CD4-positive, alpha-beta T cell treated with Interleukin-17A for 4 hours (primary cell): ENCODE measurements around the gene KRT4.

Experiments
- DNase-seq: peaks from one replicate; pipeline ENCODE4 v3.0.0-alpha.2; 2020; ENCODE audit warnings: mixed read lengths

Gene KRT4

DNA sequence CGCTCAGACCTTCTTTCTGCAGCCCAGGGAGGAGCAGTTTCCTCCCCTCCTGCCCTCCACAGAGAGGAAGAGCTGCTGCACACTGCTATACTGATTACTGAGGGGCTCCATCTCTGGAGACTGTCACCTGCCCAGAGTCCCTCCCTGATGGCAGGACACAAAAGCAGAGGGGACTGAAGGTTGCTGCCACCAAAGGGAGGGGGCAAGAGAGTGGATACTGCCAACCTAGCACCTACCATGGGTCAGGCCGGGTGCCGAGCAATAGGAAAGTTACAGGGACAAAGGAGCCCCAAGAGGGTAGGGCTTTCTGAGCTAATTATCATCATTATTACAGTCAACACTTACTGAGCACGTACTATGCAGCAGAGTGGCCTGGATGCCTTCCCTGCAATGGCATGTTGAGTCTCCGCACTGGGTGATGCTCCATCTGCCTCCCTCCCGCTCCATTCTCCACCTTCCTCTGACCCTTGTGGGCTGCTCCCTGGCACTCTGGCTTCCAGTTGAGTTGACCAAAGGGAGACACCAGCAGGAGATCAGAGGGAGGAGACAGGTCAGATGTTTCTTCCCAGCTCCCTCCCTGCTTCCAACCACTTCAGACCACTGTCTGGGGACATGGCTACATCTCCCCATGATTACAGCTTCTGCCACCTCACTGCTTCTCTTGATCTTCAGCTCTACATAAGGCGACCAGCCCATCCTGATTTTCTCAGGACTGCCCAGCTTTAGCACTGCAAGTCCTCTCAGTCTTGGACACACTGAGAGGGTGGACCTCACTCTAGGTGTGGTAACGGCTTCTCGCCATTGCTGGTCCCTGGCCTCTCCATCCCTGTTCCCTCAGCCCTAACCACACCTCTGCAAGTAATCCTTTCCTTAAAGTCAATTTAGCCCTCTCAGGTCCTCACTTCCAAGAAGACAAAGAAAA is 22.8 kb upstream of the KRT4 start:
- DNase-seq, result no peak

DNA sequence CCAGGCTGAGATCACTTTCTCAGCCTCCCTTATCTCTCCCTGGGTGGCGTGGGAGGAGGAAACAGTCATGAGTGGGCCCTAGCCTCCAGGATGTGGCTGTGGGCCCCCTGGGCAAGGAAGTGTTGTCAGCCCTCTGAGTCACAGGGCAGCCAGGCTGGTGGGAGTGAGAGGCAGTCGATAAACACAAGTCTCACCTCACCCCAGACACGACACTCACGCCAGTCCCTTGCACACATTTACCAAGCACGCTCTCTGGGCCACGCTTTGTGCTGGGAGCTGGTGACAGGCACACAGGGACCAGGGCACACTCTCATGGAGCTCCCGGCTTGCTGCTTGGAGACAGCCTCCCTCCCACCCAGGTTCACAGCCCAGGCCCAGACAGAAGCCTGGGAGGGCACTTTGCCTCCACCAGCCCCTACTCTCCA is 22.1 kb upstream of the KRT4 start:
- peak; percentile 56 for DNase-seq

DNA sequence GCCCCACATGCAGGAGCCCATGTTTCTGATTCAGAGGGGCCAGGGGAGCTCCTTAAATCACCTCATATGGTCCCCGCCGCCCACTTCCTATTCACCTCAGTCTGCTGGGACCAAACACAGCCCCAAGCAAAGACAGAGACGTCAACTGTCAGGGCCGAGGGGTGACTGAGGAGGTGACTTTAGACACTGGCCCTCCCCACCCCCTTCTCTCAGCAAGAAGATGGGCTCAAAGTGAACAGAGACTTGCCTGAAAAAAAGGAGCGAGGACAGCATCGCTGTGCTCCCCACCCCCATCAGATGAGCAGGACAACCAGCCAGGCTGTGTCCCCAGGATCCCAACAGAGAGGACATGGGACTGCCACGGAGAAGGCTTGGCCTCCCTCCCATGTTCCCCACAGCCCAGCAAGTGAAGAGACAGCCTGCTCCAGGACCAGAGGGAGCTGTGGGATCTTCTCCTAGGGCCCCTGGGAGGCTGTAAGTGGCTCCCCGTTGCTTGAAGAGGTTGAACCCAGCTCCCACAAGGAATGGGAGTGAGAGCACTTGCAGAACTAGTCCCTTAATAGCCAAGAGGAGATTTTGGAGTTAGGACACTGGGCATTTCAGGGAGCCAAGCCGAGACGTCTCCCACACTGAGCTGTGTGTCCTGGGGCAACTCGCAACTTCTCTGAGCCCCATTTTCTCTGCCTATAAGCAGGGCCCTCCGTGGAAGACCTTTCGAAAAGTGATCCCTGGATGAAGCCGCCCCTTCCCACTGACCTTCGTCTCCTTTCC is 21.5 kb upstream of the KRT4 start:
- DNase-seq, result no peak

DNA sequence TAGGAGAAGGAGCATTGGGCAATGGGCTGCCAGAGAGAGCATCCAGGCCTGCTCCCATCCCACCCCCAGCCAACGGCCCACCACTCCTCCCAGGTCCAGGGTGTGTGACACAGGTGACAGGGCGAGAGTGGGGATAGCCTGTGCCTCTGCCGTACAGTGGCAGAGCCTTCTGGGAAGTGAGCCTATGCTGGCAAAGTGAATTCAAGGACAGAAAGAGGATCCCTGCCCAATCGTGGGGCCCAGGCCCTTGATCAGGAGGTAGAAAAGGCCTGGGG is 20.7 kb upstream of the KRT4 start:
- DNase-seq, result no peak

DNA sequence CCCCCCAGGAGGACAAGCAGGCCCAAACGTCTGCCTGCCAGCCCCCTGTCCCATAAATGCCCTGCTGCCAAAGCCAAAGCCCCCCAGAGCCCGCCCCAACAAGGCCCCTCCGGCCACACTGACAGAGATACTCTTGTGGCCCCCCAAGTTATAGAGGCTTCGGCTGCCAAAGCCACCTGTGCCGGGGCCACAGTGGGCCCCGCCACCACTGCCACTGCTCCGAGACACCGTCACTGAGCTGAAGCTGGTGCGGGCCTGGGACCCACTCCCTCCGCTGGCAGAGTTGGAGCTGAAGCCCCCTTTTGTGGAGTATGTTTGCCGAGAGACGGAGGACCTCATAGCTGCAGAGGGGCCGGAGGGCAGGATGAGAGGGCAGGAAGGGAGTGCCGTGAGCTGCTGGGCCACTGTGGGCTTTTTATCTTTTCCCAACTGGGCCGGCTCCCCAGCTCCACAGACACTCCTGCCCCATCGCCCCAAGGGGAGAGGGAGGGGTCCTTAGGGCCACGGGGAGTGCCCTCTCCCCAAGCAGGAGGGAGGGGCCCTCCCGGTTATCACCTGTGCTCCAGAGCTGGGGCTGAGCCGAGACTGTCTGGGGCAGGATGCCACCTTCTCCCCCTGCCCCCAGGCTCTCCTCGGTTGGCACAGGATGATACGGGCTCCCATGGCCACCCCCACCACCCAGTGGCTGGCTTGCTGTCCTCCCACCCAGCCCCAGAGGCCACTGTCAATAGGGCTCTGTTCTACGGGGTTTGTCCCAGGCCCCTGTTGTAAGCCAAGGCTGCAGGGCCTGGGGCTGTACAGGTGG is 20.2 kb upstream of the KRT4 start, which contains the start of gene KRT79:
Gene KRT79, minus strand, starts transcription at position 390 of the 805 bp plus-strand sequence. Its CDS starts 51 bp downstream, at position 339.
- no peak for DNase-seq

DNA sequence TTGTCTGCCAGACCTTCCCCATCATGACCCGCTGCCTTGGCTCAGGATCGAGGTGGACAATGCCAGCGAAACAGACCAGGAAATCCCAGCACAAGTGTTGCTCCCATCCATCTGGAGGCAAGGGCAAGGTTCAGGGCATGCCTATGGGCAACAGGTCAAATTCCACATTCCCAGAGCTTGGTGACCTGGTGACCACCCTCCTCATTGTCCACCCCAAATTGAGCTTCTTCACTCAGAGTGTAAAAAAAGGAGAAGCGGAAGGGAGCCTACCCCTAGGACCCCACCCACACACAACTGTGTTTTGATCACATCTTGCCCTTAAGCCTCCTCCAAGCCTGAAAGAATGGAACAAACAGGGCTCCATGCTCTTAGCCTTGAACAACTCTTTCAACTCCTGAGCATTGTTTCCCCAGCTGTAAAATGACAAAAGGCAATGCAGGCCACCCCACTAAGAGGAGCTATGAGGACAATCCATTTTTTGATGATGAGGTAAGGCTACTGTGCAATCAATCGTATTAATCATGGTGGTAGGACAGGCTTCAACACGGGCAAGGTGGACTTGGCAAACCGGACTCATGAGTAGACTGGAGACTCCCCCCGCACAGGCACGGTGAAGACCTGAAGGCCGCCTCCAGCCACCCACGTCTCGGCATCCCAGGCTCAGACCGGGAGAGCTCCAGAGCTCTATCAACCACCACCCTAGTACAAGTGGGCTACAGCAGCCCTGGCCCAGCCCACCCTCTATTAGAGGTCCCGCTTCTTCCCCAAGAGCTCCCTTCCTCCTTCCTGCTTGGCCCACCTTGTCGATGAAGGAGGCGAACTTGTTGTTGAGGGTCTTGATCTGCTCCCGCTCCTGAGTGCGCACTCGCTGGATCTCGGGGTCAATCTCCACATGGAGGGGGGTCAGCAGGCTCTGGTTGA is 19.3 kb upstream of the KRT4 start:
- no peak for DNase-seq

DNA sequence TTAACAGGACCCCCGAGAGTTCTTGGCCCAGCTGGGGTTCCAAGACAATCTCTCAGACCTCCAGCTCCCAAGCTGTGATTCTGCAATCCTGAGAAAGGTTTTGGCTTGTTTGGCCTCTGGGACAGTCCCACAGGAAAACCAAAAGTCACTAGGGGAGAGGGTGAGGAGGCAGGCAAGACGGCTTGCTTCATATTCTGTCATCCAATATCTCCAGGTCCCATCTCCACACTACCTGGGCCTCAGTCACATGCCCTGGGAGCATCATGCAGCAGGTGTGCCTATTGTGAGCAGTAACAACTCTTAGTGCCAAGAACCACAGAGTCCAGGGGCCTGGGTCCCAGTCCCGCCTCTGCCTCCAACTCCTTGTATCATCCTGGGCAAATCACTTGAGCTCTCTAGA is 18.5 kb upstream of the KRT4 start:
- no peak for DNase-seq

DNA sequence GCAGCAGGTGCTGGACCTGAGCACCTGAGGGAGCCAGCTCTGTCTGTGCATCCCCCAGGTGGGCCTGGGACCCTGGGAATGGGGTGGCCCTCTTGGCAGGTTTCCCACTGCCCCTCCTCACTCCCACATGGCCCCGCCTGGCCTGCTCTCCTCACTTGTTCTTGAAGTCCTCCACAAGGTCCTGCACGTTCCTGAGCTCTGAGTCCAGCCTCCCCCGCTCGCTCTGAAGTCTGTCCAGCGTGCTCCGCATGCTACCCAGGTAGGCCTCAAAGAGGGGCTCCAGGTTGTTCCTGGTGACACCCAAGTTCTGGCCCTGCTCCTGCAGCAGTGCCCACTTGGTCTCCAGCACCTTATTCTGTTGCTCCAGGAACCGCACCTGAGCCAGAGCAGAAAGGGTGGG is 17.3 kb upstream of the KRT4 start:
- no peak for DNase-seq

DNA sequence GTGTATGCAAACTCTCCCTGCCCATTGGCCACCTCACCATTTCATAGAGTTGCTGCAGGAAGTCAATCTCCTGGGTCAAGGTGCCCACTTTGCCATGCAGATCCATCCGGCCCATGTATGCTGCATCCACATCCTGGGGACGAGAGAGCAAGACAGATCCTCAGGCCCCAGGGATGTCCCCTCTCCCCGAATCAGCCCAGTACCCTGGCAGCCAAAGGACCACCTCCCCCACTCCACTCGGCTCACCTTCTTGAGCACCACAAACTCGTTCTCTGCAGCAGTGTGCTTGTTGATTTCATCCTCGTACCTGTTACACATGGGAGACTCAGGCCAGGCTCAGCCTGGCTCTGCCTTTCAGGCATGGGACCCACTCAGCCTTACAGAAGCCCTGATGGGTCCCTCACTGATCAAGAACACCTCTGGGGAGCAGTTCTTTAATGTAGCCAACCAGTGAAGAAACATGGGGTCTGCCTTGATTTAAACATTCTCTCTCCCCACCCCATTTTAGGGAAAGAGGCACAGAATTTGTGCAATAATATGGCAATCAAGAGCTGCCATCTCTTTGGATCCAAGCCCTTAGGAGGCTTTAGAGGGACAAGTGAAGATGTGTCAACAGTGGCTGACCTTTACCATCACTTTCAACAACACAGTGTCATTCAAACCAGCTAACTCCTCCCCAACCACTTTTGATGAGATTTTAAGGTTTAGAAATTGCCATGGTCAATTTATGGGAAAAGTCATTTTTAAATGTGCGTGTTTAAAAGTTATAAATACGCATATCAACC is 16.3 kb upstream of the KRT4 start:
- no peak for DNase-seq

DNA sequence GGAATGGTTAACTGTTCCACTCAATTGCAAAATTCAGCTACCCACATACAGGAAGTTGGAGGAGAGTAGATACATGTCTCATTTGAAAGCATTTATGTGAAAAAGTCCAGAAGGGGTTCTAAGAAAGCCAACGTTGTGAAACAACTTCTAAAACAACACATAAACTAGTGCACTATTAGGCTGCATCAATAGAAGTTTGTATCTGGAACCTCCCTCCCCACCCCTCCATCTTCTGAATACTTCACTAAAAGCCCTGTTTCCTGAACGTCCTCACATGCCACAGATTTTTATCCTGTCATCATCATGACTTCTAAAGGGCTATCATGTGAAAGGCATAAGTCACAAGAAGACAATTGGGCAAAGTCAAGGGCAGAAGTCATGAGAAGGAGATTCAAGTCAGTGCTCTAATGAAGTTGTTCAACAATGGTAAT is 14.7 kb upstream of the KRT4 start:
- no peak for DNase-seq

DNA sequence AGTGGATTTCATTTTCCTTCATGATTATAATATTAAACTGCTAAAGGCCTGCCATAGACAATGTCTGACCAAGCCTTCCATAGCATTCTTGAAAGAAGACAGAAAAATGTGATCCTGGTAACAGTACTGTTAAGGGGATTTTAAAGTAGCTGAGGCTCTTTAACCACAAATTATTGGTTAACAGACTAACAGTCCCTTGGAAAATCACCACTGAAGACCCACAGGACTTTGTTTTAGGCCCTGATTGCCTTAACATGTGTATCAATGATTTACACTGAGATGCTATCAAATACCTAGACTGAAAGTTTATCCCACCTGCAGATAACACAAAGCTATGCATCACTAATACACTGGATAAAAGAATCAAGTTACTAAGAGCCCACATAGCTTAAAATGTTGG is 14.2 kb upstream of the KRT4 start:
- no peak for DNase-seq

DNA sequence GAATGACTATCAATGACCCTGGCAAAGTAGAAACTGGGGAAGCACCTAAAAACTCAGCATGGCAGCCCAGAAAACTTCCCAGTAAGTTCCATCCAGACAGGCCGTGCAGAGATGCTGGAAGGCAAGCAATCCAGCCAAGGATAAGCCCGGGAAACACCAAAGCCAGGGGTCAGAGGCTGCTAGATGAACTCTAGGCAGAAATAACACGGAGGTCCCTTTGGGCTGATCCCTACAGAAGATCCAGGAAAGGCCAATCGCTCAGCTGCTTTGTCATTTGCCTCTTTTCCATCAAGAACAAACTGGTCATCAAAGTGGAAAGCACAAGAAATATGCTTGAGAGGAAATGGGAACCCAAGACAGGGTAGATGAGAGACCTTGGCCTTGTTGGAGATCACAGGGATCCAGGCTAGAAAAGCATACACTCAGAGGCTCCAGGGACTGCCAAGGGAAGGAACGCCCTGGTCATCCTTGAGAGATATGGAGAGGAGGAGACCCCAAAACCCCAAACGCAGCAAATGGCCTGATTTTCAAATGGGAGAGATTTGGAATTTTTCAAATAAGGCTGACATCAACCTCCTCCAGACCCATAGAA is 13.7 kb upstream of the KRT4 start:
- no peak for DNase-seq

DNA sequence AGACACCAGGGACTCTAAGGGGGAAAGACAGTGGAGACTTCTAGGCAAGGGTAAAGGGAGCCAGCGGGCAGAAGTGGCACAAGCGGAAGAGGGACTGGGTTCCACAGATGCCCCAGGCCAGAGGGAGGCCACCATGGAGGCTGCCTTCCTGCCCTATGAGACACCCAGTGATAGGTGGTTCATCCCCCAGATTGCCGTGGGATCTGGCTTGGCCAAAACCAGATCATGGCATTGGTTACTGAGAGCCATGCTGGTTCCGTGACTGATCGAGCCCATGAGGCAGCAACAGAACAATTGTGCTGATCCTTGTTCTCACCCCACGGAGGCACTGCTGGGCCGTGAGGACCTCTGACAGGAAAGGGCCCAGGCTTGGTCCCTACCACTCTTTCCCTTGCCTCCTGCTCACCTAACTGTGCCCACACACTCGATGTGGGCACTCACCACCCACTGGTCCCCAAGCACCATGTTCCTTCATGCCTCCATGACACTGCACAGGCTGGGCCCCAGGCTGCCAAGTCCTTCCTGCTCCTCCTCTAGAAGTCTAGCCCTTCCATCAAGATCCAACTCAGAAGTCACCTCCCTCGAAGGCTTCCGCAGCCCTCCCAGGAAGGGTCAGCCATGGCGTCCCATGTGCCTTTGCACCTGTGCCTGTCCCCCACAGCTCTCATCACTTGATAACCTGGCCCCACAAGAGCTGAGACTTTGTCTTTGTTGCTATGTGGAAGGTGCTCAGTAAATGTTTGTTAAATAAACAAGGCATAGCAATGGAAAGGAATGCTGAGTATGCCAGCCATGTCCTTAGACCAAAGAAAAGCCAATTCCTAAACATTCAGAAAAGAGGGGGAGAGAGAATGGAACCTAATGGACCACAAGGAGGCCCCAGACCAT is 12.9 kb upstream of the KRT4 start:
- no peak for DNase-seq

DNA sequence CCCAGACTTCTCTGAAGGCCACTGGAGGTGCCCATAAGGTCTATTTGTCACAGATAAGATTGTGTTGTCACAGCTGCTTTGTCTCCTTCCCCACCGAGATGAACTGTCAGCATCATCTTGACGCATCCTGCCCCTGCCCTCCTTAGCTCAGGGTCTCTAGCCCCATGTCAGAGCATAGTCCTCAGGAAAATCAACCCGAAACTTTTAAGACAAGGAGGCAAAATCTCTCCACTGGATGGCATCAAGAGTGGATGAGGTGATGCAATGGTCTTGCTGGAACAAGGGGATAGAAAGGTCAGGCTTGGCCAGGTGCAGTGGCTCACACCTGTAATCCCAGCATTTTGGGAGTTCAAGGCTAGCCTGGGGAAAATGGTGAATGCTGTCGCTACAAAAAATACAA is 12.0 kb upstream of the KRT4 start:
- DNase-seq, result no peak

DNA sequence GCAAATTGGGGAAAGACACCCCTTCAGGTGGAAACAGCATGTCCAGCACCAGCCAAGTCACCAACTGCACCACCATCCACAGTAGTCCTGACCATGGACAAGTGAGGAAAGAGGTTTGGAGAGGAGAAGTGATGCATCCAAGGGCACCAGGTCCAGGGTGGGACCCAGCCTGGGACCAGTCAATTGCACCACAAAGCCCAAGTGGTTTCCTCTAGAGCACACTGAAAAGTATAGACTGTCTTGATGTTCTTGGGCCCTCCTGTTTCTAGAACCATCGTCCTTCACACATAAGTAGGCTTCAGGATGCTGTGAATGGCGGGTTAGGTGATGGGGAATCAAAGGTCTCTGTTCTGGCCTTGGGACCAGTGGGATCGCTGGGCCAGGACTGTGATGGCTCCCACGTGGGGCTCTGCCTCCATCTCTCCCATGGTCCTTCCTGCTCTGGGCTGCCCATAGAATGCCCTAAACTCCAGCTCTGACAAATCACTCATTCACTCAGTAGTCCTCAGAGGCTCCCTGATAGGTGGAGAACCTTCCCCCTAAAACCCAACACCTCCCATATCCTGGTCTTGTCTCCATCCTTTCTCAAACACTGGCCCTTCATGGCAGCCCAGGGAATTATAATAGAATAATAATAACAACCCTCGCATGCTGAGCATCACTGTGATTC is 11.0 kb upstream of the KRT4 start:
- no peak for DNase-seq

DNA sequence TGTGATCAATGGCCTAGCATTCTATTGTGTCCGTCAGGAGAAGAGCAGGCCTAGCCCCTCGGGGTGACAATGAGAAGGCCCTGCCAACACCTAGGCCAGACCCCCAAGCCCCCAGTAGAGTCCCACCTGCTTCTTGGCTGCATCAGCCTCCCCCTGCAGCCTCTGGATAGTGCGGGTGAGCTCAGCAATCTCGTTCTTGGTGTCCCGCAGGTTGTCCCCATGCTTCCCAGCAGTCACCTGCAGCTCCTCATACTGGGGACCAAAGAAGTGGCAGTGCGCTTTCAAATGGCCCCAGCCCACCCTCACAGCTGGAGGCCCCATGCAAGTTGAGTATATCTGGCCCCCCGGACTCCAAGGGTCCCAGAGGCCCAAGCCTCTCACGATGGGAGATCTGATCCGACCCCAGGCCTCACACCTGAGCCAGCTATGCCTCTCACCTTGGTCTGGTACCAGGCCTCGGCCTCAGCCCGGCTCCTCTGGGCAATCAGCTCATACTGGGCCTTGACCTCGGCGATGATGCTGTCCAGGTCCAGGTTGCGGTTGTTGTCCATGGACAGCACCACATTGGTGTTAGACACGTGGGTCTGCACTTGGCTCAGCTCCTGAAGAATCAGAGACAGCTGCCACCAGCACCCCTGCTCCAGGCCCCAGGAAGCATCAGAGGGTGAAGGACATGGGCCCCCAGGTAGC is 10.0 kb upstream of the KRT4 start:
- no peak for DNase-seq

DNA sequence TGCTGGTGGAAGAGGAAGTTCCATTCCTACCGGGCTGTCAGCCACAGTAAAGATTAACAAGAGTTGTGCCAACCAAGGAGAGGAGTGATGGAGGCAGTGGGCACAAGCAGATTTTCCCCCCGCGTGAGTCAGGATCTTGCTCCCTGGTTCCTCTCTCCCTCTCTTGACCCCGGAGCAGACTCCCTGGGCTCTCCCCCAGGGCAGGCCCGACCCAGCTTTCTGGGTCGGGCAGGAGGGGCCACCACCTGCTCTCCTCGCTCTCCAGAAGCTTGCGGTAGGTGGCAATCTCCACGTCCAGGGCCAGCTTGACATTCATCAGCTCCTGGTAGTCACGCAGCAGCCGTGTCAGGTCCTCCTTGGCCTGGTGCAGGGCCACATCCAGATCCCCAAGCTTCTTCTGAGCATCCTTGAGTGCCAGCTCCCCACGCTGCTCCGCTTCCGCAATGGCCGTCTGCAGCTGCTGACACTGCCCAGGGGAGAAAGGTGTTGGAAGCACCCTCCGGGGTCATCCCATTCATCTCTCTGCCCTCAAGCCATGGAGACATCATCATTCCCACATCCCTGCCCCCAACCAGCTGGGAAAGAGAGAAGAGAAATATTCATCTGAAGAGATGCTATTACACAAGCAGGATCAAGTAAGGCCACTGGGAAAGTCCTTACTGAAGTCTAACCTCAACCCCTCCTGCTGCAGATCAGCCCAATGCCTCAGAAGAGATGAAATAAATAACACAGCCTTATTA is 9.0 kb upstream of the KRT4 start:
- DNase-seq, result no peak
